Measurements from ENCODE around the gene SDS.

SDS gene

GRCh38 chr12:113424915-113425823 is 21.5 kb upstream of the SDS start:
- peak; percentile 14 for DNase-seq (ENCODE audit: low read depth)

- no peak for DNase-seq (ENCODE audit: low read depth)
Observed at GRCh38 chr12:113424456-113424855, 20.8 kb upstream of the SDS start.

GRCh38 chr12:113422886-113423669 is 19.4 kb upstream of the SDS start:
- DNase-seq (ENCODE audit: low read depth), result no peak

- DNase-seq (ENCODE audit: low read depth), result no peak
Observed at GRCh38 chr12:113422030-113422885, 18.6 kb upstream of the SDS start, which contains the start of gene SDSL. SDSL (plus strand) TSS chr12:113422380; CDS start chr12:113427983, 5,603 bp downstream.

- no peak for DNase-seq (ENCODE audit: low read depth)
Observed at GRCh38 chr12:113420996-113421595, 17.4 kb upstream of the SDS start.

- DNase-seq (ENCODE audit: low read depth), result no peak
Observed at GRCh38 chr12:113418213-113418879, 14.7 kb upstream of the SDS start.

- DNase-seq (ENCODE audit: low read depth), result no peak
Observed at GRCh38 chr12:113416091-113416754, 12.5 kb upstream of the SDS start.

GRCh38 chr12:113414519-113415038 is 10.9 kb upstream of the SDS start:
- DNase-seq (ENCODE audit: low read depth), result no peak

GRCh38 chr12:113413488-113413939 is 9.8 kb upstream of the SDS start:
- no peak for DNase-seq (ENCODE audit: low read depth)

- no peak for DNase-seq (ENCODE audit: low read depth)
Observed at GRCh38 chr12:113409462-113410124, 5.9 kb upstream of the SDS start.

- DNase-seq (ENCODE audit: low read depth), result no peak
Observed at GRCh38 chr12:113408756-113409298, 5.1 kb upstream of the SDS start.

GRCh38 chr12:113407931-113408600 is 4.4 kb upstream of the SDS start:
- DNase-seq (ENCODE audit: low read depth), result no peak

- DNase-seq (ENCODE audit: low read depth), result no peak
Observed at GRCh38 chr12:113405694-113406093, 2.0 kb upstream of the SDS start.

GRCh38 chr12:113402586-113403260 is 964 bp downstream of the SDS start:
- DNase-seq (ENCODE audit: low read depth), result no peak

- DNase-seq (ENCODE audit: low read depth), result no peak
Observed at GRCh38 chr12:113401066-113402000, 2.4 kb downstream of the SDS start.

- no peak for DNase-seq (ENCODE audit: low read depth)
Observed at GRCh38 chr12:113400362-113400761, 3.3 kb downstream of the SDS start.

GRCh38 chr12:113399490-113399889 is 4.2 kb downstream of the SDS start:
- DNase-seq (ENCODE audit: low read depth), result no peak

Data from stimulated activated CD8-positive, alpha-beta memory T cell treated with anti-CD3 and anti-CD28 coated beads, Interleukin-15, amount 100 ng/mL, for 1 hour (primary cell).